Fibroblast of skin of left biceps (primary cell): ENCODE data around the gene ARG2.
"Not testable (repeated sequence)": the region's sequence is repeated elsewhere in the genome, so short reads cannot be mapped to it uniquely, and the experiment has no call there.

Experiments used
- DNase-seq, 2 experiments: peaks; one replicate each; pipeline ENCODE4 v3.0.0-alpha.2; 2013; ENCODE audit warnings: low read depth in 2 of 2

Gene ARG2

GRCh38 chr14:67584978-67585377 lies 34.7 kb upstream of the ARG2 start:
- DNase-seq: no peak

- no peak for DNase-seq
These were observed 33.4 kb upstream of the ARG2 start for GRCh38 chr14:67586369-67586768.

- no peak for DNase-seq
These were observed 30.4 kb upstream of the ARG2 start for GRCh38 chr14:67589204-67589770.

- DNase-seq: not testable (repeated sequence)
These were observed 26.1 kb upstream of the ARG2 start for GRCh38 chr14:67593650-67594049.

- no peak for DNase-seq
These were observed 24.3 kb upstream of the ARG2 start for GRCh38 chr14:67595392-67595791.

GRCh38 chr14:67599698-67600561 lies 19.8 kb upstream of the ARG2 start, which contains the start of gene PIGH:
TSS of gene PIGH (minus strand) at chr14:67600268. CDS start at chr14:67600203, 65 bp downstream.
- DNase-seq: peak; percentile 57 to 65

- not testable (repeated sequence) for DNase-seq
These were observed 19.2 kb upstream of the ARG2 start for GRCh38 chr14:67600562-67600974.

GRCh38 chr14:67602076-67602475 lies 17.6 kb upstream of the ARG2 start:
- no peak for DNase-seq

- no peak for DNase-seq
These were observed 16.6 kb upstream of the ARG2 start for GRCh38 chr14:67602995-67603545.

- DNase-seq: no peak
These were observed 12.1 kb upstream of the ARG2 start for GRCh38 chr14:67607646-67608045.

GRCh38 chr14:67609642-67610310 lies 9.9 kb upstream of the ARG2 start:
- DNase-seq: no peak

GRCh38 chr14:67610491-67610890 lies 9.2 kb upstream of the ARG2 start:
- DNase-seq: no peak

GRCh38 chr14:67618617-67619063 lies 1.1 kb upstream of the ARG2 start:
- DNase-seq: peak in 1 of 2 experiments; percentile 50

GRCh38 chr14:67620217-67620785 lies 581 bp downstream of the ARG2 start:
- DNase-seq: no peak

GRCh38 chr14:67622675-67623074 lies 3.0 kb downstream of the ARG2 start:
- DNase-seq: peak in 1 of 2 experiments; percentile 56

GRCh38 chr14:67623114-67623513 lies 3.4 kb downstream of the ARG2 start:
- no peak for DNase-seq

- DNase-seq: not testable (repeated sequence)
These were observed 6.4 kb downstream of the ARG2 start for GRCh38 chr14:67626131-67626530.

GRCh38 chr14:67627519-67627918 lies 7.8 kb downstream of the ARG2 start:
- no peak for DNase-seq

GRCh38 chr14:67630186-67630585 lies 10.5 kb downstream of the ARG2 start:
- DNase-seq: no peak

- no peak for DNase-seq
These were observed 11.2 kb downstream of the ARG2 start for GRCh38 chr14:67630938-67631337.

GRCh38 chr14:67633451-67634147 lies 13.9 kb downstream of the ARG2 start:
- no peak for DNase-seq
